D721Med (cell line): Measurements from ENCODE around the gene MICAL2.
A peak's percentile ranks its signal among the peaks of the same experiment; 100 is the strongest.

ENCODE experiments used
- DNase-seq: peaks from one replicate; pipeline ENCODE4 v3.0.0; 2011; ENCODE audit warnings: low spot score; ENCODE audit not compliant: insufficient read length
- FAIRE-seq: peaks from 2 replicates; lab custom pipeline; 2011; peaks lifted over from hg19 to GRCh38; lab: Jason Lieb, UNC
- CTCF ChIP-seq: IDR thresholded peaks from 2 replicates; pipeline ENCODE4 v1.5.1; 2012; ENCODE audit warnings: mild to moderate bottlenecking, control low read depth; ENCODE audit not compliant: insufficient read depth; ENCODE audit errors: missing control alignments

MICAL2 gene

GRCh38 chr11:12234221-12234620, 123.8 kb downstream of the MICAL2 start:
- TF ChIP-seq CTCF, result no peak
- FAIRE-seq, result no peak
- DNase-seq, result no peak

- no peak for TF ChIP-seq CTCF
- FAIRE-seq (no peak), DNase-seq (no peak)
These were observed 124.7 kb downstream of the MICAL2 start for GRCh38 chr11:12235080-12235479.

- FAIRE-seq, result no peak
- DNase-seq, result no peak
These were observed 125.2 kb downstream of the MICAL2 start for GRCh38 chr11:12235553-12235946.

GRCh38 chr11:12235947-12236743, 125.8 kb downstream of the MICAL2 start:
- peak; percentile 72 for TF ChIP-seq CTCF
- FAIRE-seq, result peak; percentile 82
- no peak for DNase-seq

More at GRCh38 chr11:12235553-12235946, 125.2 kb downstream of the MICAL2 start:
- TF ChIP-seq CTCF, result no peak

GRCh38 chr11:12236744-12237101, 126.3 kb downstream of the MICAL2 start:
- no peak for TF ChIP-seq CTCF

GRCh38 chr11:12237381-12237784, 127.0 kb downstream of the MICAL2 start:
- FAIRE-seq (no peak), DNase-seq (no peak)
- no peak for TF ChIP-seq CTCF

More at GRCh38 chr11:12236744-12237101, 126.3 kb downstream of the MICAL2 start:
- FAIRE-seq (no peak), DNase-seq (no peak)

- DNase-seq (no peak), FAIRE-seq (no peak)
- TF ChIP-seq CTCF, result no peak
These were observed 128.0 kb downstream of the MICAL2 start for GRCh38 chr11:12238420-12238819.
